Right atrium auricular region (tissue), 2 donors: ENCODE measurements around the gene ITPR1. TPM values are rescaled to one million over a fixed set of nuclear protein-coding genes. Genes with fewer than 3 reads are reported as not detected.

Source experiments
- DNase-seq: peaks from one replicate; pipeline ENCODE4 v3.0.0-alpha.2; 2019; ENCODE audit warnings: low spot score
- H3K27ac ChIP-seq, 2 donors: fragments of 200-600 bp; sonication (generic); 1 replicate in 1 of 2; 2 replicates in 1 of 2; pipeline ENCODE4 v1.5.1; 2016 to 2019
- H3K27me3 ChIP-seq, 2 donors: fragments of 200-600 bp; sonication (generic); one replicate each; pipeline versions ENCODE4 v1.5.1 to v1.6.0; 2017 to 2019
- H3K36me3 ChIP-seq: fragments of 200-600 bp; sonication (generic); one replicate; pipeline ENCODE4 v1.5.1; 2016
- H3K4me1 ChIP-seq, 2 donors: fragments of 200-600 bp; sonication (generic); one replicate each; pipeline versions ENCODE4 v1.5.1 to v1.6.0; 2017 to 2019
- H3K4me3 ChIP-seq, 2 donors: fragments of 200-600 bp; sonication (generic); 1 replicate in 1 of 2; 2 replicates in 1 of 2; pipeline ENCODE4 v1.5.1; 2017 to 2019; ENCODE audit warnings: mild to moderate bottlenecking in 1 of 2, moderate library complexity in 1 of 2
- H3K9me3 ChIP-seq, 2 donors: fragments of 200-600 bp; sonication (generic); one replicate each; pipeline ENCODE4 v1.5.1; 2019
- total RNA-seq, 2 donors: library from RNA; depleted of rRNA; stranded (reverse); fragments of >200 nt; gene quantifications; one replicate each; pipeline ENCODE4 v1.1.0, GENCODE V29; 2016
- TF ChIP-seq, protein P1 (sequence below), 2 donors: fragments of 200-600 bp; sonication (generic); IDR thresholded peaks; one replicate each; pipeline ENCODE4 v1.5.1; 2019; ENCODE audit warnings: antibody characterized with exemption in 2 of 2

The ITPR1 gene
- total RNA-seq, 2 donors from 2014 or later: 36.7 to 42.5 TPM

DNA sequence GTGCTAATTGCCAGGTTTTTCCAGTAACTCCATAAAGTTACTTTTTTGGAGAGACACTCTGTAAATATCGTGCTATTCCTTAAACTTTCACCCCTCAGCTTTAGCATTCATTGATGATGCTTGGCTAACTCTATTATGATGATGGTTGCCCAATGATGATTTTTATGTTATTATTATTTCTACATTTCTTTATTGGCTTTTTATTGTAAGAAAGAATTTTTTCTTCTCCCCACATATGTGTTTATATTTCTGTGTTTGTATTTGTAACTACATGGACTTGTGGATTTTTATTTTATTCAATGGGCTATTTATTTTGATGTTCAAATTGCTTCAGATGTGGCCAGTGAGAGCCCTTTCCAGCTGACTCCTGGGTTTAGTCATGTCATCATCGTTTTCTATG is 323.6 kb downstream of the ITPR1 start:
- Histone ChIP-seq H3K4me3 (no peak overlapping the region), H3K4me1 (no peaks in the 10 kb centered on the region), H3K27me3 (no peaks in the 10 kb centered on the region), H3K9me3 (peaks cover 0 to 16% of the 10 kb centered on the region in 2 donors), H3K36me3 (peaks cover 73% of the 10 kb centered on the region), H3K27ac (no peak overlapping the region)
- DNase-seq: no peak
- TF ChIP-seq, protein P1, sequence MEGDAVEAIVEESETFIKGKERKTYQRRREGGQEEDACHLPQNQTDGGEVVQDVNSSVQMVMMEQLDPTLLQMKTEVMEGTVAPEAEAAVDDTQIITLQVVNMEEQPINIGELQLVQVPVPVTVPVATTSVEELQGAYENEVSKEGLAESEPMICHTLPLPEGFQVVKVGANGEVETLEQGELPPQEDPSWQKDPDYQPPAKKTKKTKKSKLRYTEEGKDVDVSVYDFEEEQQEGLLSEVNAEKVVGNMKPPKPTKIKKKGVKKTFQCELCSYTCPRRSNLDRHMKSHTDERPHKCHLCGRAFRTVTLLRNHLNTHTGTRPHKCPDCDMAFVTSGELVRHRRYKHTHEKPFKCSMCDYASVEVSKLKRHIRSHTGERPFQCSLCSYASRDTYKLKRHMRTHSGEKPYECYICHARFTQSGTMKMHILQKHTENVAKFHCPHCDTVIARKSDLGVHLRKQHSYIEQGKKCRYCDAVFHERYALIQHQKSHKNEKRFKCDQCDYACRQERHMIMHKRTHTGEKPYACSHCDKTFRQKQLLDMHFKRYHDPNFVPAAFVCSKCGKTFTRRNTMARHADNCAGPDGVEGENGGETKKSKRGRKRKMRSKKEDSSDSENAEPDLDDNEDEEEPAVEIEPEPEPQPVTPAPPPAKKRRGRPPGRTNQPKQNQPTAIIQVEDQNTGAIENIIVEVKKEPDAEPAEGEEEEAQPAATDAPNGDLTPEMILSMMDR (IDR thresholded peaks at IDR 0.05): no peak

DNA sequence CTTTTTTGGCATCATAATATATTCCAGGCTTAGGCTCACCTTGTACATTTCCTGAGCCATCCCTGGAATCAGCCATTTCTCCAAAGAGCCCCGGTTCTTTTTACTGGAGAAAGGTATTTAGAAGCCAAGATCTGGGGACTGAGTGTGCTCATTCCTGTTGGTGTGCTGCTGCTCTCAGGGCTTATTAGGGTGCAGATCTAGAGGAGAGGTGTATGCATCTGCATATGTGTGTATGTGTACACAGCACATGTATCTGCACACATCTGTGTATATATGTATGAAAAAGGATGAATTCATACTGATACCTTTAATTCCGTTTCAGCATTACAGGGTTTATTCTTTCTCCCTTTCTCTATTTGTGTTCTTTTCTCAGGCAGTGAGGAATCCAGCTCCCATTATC is 324.0 kb downstream of the ITPR1 start:
- Histone ChIP-seq H3K4me3 (no peak overlapping the region), H3K9me3 (peaks cover 0 to 16% of the 10 kb centered on the region in 2 donors), H3K27me3 (no peaks in the 10 kb centered on the region), H3K36me3 (peaks cover 77% of the 10 kb centered on the region), H3K4me1 (no peaks in the 10 kb centered on the region), H3K27ac (no peak overlapping the region)
- DNase-seq: no peak
- TF ChIP-seq, protein P1 (IDR thresholded peaks at IDR 0.05): no peak

DNA sequence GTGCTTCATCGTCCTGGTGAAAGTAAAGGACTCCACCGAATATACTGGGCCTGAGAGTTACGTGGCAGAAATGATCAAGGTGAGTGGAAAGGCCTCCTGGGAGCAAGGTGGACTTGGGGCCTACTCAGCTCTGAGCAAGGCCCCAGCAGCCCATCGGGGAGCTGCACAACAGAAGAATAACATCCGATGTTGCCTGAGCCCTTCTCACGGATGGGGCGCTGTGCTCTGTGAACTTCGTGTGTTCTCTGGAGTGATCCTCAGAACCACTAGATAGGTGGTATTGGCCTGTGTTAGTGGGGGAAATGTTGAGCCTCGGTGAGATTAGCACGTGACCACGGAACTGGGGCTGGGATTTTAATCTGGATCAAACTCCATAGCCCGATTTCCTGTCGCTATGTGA is 325.0 kb downstream of the ITPR1 start:
- H3K27me3 ChIP-seq: no peaks in the 10 kb centered on the region
- H3K4me1 ChIP-seq: no peaks in the 10 kb centered on the region
- H3K27ac ChIP-seq: no peak overlapping the region
- DNase-seq: no peak
- H3K4me3 ChIP-seq: no peak overlapping the region
- H3K36me3 ChIP-seq: peaks cover 72% of the 10 kb centered on the region
- peaks cover 0 to 16% of the 10 kb centered on the region in 2 donors for H3K9me3 ChIP-seq
- TF ChIP-seq, protein P1 (IDR thresholded peaks at IDR 0.05): no peak

DNA sequence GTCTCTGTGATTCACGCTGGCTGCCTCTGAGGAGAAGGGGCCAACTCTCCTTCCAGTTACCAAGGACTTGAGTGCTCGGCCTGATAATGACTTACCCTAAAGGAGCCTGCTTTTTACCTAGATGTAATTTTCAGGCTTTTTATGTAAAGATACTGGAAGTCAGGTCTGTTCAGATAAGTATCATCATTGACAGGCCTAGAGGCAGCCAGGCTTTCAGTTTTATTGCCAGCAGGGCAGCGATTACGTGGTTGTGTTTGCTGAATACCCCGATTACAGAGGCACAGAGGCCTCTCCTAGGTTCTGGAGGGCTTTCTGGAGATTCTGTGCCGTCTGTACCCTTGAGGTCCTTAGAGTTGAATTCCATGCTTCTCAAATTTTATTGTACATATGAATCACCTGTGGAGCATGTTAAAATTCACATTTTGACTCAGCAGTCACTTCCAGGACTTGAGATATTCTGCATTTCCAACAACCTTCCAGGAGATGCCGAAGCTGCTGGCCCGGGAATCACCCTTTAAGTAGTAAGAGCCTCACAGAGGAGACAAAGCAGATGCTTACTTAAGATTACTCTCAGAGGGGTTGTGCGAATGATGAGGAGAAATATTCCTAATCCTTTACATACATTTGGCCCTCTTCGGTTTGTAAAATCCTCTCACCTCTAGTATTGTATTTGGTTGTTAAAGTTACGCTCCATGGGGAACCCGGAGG is 326.0 kb downstream of the ITPR1 start:
- Histone ChIP-seq H3K4me1 (no peaks in the 10 kb centered on the region), H3K36me3 (peaks cover 62% of the 10 kb centered on the region), H3K27ac (no peak overlapping the region), H3K27me3 (no peaks in the 10 kb centered on the region), H3K4me3 (no peak overlapping the region), H3K9me3 (peaks cover 0 to 16% of the 10 kb centered on the region in 2 donors)
- TF ChIP-seq, protein P1 (IDR thresholded peaks at IDR 0.05): no peak
- DNase-seq: no peak

DNA sequence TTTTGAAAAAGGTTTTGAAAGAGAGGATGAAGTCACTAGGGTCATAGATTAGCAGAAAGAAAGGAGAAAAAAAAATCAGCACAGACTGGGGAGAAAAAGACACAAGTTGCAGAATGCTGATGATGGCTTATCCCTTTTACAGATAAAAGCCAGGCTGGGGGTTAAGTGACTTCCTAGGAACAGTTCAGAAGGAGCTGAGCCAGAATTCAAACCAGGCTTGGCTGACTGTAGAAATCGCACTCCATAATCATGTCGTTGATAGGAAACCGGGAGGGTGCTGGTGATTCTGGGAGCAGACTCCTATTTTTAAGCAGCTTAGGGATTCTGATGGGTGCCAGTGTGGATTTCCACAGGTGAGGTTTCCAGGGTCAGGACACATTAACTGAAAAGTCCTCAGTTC is 326.6 kb downstream of the ITPR1 start:
- no peak for DNase-seq
- Histone ChIP-seq H3K4me3 (no peak overlapping the region), H3K9me3 (peaks cover 0 to 16% of the 10 kb centered on the region in 2 donors), H3K36me3 (peaks cover 57% of the 10 kb centered on the region), H3K27ac (no peak overlapping the region), H3K27me3 (no peaks in the 10 kb centered on the region), H3K4me1 (peaks cover 0 to 6% of the 10 kb centered on the region in 2 donors)
- TF ChIP-seq, protein P1 (IDR thresholded peaks at IDR 0.05): no peak
